ENCODE data around the gene DNPEP. TPM values are rescaled to one million over a fixed set of nuclear protein-coding genes. Genes with fewer than 3 reads are reported as not detected.

DNPEP gene
- 10 to 100 TPM; 58.1 to 59.7 TPM for total RNA-seq

DNA sequence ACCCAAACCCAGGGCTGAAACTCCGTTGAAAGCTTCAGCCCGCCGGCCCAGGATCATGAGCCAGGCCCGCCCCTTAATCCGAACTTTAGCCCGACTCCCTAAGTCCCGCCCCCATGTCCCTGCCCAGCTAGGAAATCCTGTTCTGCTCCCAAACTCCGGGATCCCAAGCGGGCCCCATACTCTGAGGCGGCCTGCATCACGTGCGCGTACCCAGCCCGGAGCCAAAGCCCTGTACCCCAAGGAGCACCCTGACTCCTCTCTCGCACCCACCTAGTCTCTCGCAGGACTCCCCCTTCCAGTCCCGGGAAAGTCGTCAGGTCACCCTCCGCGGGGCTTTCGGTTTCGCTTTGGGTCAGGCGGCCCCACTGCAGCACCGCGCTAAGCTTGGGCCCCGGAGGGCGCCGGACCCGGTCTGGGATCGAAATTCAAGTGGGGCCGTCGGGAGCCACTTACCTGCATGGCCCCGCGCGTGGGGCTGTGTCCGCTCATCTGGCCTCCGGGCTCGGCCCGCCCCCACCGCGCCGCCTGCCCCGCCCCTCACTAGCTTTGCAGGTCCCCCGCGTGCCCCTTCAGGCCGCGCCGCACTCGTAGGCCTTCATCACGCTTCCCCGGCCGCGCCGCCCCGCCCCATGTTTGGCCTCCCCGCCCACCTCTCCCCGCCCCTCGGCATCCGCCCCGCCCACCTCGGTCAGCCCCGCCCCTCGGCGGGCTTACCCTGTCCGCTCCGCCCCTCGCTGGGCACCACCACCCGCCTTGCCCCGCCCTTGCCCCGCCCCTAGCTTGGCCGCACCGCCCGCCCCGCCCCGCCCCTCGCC lies at the start of gene DNPEP:
TSS of gene DNPEP (minus strand) at position 607 of the 815 bp plus-strand sequence. CDS start at position 489, 118 bp downstream.
- CTCF ChIA-PET: interaction anchor here (0.6 to 2.7 kb wide), 7 partner anchors 93 to 228 kb away, joined by 3 to 16 read pairs (median 5); partner anchors contain the start of genes GMPPA and NHEJ1
- H3K27me3 Mint-ChIP-seq (ENCODE audit: low read depth): peaks cover under 1% of the 10 kb centered on the region
- POLR2A ChIA-PET: interaction anchor here (1.4 to 1.5 kb wide), 3 partner anchors 133 to 210 kb away, joined by 4 to 6 read pairs (median 4); partner anchors contain the start of genes CNPPD1 and TUBA4A

DNA sequence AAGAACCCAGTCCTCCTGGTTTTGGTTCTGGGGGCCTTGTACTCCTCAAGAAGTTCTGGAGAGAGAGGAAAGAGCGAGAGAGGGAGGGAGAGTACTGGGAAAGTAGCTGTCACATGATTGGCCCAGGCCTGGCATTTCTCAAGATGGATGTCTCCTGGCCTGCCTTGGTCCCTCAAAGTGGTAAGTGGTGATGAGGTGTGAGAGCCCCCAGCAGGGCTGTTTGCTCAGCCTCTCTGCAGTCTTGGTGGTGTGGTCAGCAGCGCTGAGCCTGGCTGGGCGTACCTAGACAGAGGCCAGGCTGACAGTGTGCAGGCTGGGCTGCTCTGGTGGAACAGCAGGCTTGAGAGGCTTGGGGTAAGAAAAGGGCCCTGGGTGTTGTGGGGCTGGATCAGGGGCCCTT lies 49.4 kb upstream of the DNPEP start:
- ATAC-seq (no peak), DNase-seq (no peak)
- Mint-ChIP-seq H3K36me3 (ENCODE audit: low read depth) (no peaks in the 10 kb centered on the region), H3K4me3 (no peak overlapping the region), H3K27me3 (ENCODE audit: low read depth) (peaks cover 34% of the 10 kb centered on the region), H3K9me3 (ENCODE audit: insufficient read depth) (no peaks in the 10 kb centered on the region), H3K4me1 (ENCODE audit: low read depth) (peaks cover 11% of the 10 kb centered on the region), H3K27ac (no peak overlapping the region)
- ChIA-PET POLR2A (no interaction called here), CTCF (interaction anchor here (1.0 to 2.6 kb wide), 4 partner anchors 8 to 93 kb away, joined by 3 to 8 read pairs (median 5); no protein-coding TSS in a partner anchor)

More for the DNA sequence above, at the start of gene DNPEP:
- Mint-ChIP-seq H3K4me1 (ENCODE audit: low read depth) (peaks cover 18% of the 10 kb centered on the region), H3K36me3 (ENCODE audit: low read depth) (peaks cover 24% of the 10 kb centered on the region), H3K4me3 (peak within 1 kb of the TSS; percentile 96), H3K27ac (peak within 1 kb of the TSS; percentile 96), H3K9me3 (ENCODE audit: insufficient read depth) (no peaks in the 10 kb centered on the region)
- ATAC-seq: peak; percentile 71
- DNase-seq: peak; percentile 83

DNA sequence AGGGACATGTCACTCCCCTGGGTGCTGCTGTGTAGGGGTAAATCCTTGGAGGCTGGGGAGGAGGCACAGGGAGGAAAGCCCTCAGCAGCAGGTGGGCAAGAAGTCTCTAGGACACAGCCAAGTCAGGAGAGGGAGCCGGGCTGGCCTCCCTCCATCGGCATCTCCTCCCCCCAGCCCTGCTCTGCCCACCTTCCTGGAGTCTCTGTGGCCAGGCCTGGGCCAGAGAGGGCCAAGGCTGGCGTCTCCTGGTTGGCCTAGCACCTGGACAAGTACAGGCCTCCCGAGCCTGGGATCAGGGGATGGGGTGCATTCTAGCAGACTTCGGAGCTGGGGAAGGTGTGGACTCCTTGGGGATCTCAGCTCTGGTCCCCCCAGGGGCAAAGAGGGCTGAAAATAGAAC lies 48.8 kb upstream of the DNPEP start:
- DNase-seq: no peak
- POLR2A ChIA-PET: no interaction called here
- H3K36me3 Mint-ChIP-seq (ENCODE audit: low read depth): no peaks in the 10 kb centered on the region
- no peak for ATAC-seq
- H3K4me1 Mint-ChIP-seq (ENCODE audit: low read depth): peaks cover 10% of the 10 kb centered on the region
- H3K27me3 Mint-ChIP-seq (ENCODE audit: low read depth): peaks cover 33% of the 10 kb centered on the region
- CTCF ChIA-PET: interaction anchor here (1.0 to 2.6 kb wide), 4 partner anchors 34 to 104 kb away, joined by 3 to 8 read pairs (median 6); no protein-coding TSS in a partner anchor
- H3K4me3 Mint-ChIP-seq: no peak overlapping the region
- H3K27ac Mint-ChIP-seq: no peak overlapping the region
- H3K9me3 Mint-ChIP-seq (ENCODE audit: insufficient read depth): no peaks in the 10 kb centered on the region

DNA sequence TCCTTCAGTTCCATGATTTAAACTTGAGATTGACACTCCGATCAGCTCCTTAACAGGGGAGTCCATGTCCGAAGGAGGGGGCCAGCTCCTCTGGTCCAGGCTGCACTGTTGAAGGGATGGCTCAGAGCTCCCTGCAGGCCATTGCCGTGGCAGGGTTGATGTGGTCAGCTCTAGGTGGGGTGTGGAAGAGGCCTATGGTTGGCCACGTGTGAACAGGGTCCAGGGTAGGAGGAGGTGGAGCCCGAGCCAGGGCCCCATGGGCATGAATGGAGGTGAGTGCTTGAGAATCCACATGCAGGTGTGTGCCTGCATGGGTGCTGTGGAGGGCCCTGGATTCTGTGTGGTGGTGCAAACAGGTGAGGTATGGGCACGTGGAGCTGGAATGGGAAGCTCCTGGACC lies 48.0 kb upstream of the DNPEP start:
- CTCF ChIA-PET: interaction anchor here (1.6 kb wide), 1 partner anchor 105 kb away, joined by 4 read pairs; no protein-coding TSS in a partner anchor
- ATAC-seq (no peak), DNase-seq (no peak)
- H3K4me1 Mint-ChIP-seq (ENCODE audit: low read depth): peaks cover 2% of the 10 kb centered on the region
- H3K27ac Mint-ChIP-seq: no peak overlapping the region
- no peak overlapping the region for H3K4me3 Mint-ChIP-seq
- peaks cover 27% of the 10 kb centered on the region for H3K27me3 Mint-ChIP-seq (ENCODE audit: low read depth)
- H3K36me3 Mint-ChIP-seq (ENCODE audit: low read depth): no peaks in the 10 kb centered on the region
- no peaks in the 10 kb centered on the region for H3K9me3 Mint-ChIP-seq (ENCODE audit: insufficient read depth)
- POLR2A ChIA-PET: no interaction called here

DNA sequence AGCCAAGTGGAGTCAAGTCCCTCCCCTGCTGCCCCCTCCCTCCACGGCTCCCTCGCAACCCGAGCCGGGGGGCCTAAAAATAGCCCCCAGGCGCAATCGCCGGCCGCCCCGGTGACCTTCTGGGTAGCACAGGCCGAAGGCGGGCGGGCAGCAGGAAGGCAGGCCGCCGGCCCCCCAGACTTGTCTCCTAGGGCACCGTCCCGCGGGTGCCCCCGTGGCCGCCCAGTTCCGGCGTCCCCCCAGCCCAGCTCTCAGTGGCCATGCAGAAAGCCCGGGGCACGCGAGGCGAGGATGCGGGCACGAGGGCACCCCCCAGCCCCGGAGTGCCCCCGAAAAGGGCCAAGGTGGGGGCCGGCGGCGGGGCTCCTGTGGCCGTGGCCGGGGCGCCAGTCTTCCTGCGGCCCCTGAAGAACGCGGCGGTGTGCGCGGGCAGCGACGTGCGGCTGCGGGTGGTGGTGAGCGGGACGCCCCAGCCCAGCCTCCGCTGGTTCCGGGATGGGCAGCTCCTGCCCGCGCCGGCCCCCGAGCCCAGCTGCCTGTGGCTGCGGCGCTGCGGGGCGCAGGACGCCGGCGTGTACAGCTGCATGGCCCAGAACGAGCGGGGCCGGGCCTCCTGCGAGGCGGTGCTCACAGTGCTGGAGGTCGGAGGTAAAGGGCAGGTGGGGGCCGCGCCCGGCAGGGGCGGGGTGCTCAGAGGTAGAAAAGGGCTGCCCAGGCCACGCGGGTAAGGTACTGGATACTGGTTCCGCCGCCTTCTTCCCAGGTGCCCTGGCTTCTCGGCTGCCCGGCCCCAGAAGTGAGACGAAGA lies 47.2 kb upstream of the DNPEP start, which contains the start of gene SPEG:
TSS of gene SPEG (plus strand) at position 126 of the 808 bp plus-strand sequence. CDS start at position 261, 135 bp downstream.
- POLR2A ChIA-PET: no interaction called here

DNA sequence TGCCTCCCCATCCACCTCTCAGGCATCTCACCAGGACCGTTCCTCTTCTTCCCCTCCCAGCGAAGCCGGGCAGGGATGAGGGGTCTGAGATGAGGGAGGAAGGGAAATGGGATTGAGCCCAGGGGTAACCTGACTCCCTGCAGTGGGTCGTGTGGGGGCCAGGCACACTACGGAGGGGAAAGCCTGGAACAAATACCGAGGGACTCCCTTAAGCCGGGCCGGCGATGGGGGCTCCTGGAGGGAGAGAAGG lies 46.7 kb upstream of the DNPEP start:
- no peaks in the 10 kb centered on the region for H3K36me3 Mint-ChIP-seq (ENCODE audit: low read depth)
- ATAC-seq (no peak), DNase-seq (no peak)
- no peak overlapping the region for H3K27ac Mint-ChIP-seq
- peaks cover 22% of the 10 kb centered on the region for H3K27me3 Mint-ChIP-seq (ENCODE audit: low read depth)
- H3K4me1 Mint-ChIP-seq (ENCODE audit: low read depth): peaks cover 2% of the 10 kb centered on the region
- H3K4me3 Mint-ChIP-seq: no peak overlapping the region
- CTCF ChIA-PET: interaction anchor here (0.7 to 2.9 kb wide), 3 partner anchors 12 to 96 kb away, joined by 4 to 25 read pairs (median 6); no protein-coding TSS in a partner anchor
- H3K9me3 Mint-ChIP-seq (ENCODE audit: insufficient read depth): no peaks in the 10 kb centered on the region
- POLR2A ChIA-PET: no interaction called here

More for the DNA sequence above, 47.2 kb upstream of the DNPEP start, which contains the start of gene SPEG:
- H3K9me3 Mint-ChIP-seq (ENCODE audit: insufficient read depth): no peaks in the 10 kb centered on the region
- no peak within 1 kb of the TSS for H3K4me3 Mint-ChIP-seq
- CTCF ChIA-PET: interaction anchor here (1.4 to 2.9 kb wide), 3 partner anchors 32 to 106 kb away, joined by 4 to 25 read pairs (median 6); no protein-coding TSS in a partner anchor
- peaks cover 25% of the 10 kb centered on the region for H3K27me3 Mint-ChIP-seq (ENCODE audit: low read depth)
- peaks cover 2% of the 10 kb centered on the region for H3K4me1 Mint-ChIP-seq (ENCODE audit: low read depth)
- peak; percentile 21 for ATAC-seq
- no peak for DNase-seq
- no peak within 1 kb of the TSS for H3K27ac Mint-ChIP-seq
- H3K36me3 Mint-ChIP-seq (ENCODE audit: low read depth): no peaks in the 10 kb centered on the region

DNA sequence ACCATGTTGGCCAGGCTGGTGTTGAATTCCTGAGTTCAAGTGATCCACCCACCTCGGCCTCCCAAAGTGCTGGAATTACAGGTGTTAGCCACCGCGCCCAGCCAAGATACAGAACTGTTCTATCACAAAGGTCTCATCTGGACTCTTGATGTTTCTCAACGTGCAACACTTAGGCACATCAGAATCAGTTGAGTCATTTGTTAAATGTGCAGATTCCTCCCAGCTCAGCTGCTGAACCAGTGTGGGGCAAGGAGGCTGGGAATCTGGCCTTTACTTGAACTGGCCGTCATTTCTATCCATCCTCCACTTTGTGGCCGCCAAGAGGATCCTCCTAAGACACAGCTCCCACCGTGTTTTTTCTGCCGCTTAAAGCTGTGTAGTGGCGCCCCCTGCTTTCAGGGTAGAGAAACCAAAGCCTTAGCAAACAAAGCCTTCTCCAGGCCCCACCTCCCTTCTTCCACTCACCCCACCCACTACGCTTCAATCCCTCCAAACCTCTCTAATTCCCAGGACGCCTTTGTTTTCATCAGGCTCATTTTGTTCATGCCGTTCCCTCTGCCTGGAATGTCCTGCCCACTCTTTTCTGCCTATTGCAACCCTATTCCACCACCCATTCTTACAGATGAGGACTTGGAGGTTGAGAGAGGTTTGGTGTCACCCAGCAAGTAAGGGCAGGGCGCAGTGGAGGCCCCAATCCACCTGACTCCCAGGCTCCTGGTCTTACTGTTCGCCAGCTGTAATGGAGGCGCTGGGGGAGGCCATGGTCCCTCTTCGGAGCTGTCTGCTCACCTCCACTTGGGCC lies 46.2 kb upstream of the DNPEP start:
- ATAC-seq (no peak), DNase-seq (peak; percentile 59)
- Mint-ChIP-seq H3K36me3 (ENCODE audit: low read depth) (no peaks in the 10 kb centered on the region), H3K27me3 (ENCODE audit: low read depth) (peaks cover 22% of the 10 kb centered on the region), H3K9me3 (ENCODE audit: insufficient read depth) (no peaks in the 10 kb centered on the region), H3K4me1 (ENCODE audit: low read depth) (peaks cover 2% of the 10 kb centered on the region), H3K4me3 (no peak overlapping the region), H3K27ac (no peak overlapping the region)
- ChIA-PET POLR2A (no interaction called here), CTCF (interaction anchor here (0.6 to 2.9 kb wide), 6 partner anchors 13 to 345 kb away, joined by 3 to 25 read pairs (median 4); no protein-coding TSS in a partner anchor)

DNA sequence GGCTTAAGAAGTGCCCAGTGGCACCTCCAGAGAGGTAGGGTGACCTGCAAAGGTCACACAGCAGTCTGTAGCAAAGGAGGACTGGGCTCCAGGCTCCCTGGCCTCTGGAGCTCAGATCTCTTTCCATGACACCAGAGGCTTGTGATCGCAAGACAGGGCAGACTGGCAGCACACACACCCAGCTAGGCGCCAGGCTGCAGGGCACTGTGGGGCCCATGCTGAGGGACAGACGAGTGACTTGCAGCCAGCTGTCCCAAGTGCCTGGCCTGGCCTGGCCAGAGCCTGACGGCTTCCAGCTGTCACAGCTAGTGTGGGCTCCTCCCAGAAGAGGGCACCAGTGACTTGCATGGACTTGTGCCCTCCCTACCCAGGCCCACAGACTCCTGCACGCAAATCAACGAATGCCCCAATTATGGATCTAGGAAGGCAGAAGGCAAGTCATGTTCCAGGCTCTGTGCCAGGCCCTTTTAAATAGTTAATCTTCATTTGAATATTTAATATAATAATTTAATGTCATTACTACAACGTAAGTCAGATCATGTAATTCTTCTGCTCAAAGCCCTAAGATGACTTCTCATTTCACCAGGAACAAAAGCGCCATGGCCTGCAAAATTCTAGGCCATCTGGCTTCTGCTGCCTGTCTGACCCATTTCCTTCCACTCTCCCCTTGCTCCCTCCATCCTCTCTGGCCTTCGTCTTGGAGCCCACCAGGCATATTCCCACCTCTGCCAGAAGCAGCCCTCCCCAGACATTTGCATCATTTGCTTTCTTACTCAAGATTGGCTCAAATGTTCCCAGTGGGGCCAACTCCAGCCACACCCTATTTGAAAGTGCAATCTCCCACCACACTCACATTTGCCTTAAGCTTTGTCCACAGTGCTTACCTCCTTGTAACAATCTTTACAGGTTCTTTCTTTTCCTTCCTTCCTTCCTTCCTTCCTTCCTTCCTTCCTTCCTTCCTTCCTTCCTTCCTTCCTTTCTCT lies 43.2 kb upstream of the DNPEP start:
- CTCF ChIA-PET: interaction anchor here (1.1 to 3.1 kb wide), 6 partner anchors 10 to 98 kb away, joined by 3 to 22 read pairs (median 8); no protein-coding TSS in a partner anchor
- Mint-ChIP-seq H3K27ac (no peak overlapping the region), H3K4me1 (ENCODE audit: low read depth) (peaks cover 2% of the 10 kb centered on the region), H3K9me3 (ENCODE audit: insufficient read depth) (no peaks in the 10 kb centered on the region), H3K4me3 (no peak overlapping the region), H3K36me3 (ENCODE audit: low read depth) (no peaks in the 10 kb centered on the region), H3K27me3 (ENCODE audit: low read depth) (peaks cover 20% of the 10 kb centered on the region)
- DNase-seq (no peak), ATAC-seq (peak; percentile 56)
- POLR2A ChIA-PET: no interaction called here

DNA sequence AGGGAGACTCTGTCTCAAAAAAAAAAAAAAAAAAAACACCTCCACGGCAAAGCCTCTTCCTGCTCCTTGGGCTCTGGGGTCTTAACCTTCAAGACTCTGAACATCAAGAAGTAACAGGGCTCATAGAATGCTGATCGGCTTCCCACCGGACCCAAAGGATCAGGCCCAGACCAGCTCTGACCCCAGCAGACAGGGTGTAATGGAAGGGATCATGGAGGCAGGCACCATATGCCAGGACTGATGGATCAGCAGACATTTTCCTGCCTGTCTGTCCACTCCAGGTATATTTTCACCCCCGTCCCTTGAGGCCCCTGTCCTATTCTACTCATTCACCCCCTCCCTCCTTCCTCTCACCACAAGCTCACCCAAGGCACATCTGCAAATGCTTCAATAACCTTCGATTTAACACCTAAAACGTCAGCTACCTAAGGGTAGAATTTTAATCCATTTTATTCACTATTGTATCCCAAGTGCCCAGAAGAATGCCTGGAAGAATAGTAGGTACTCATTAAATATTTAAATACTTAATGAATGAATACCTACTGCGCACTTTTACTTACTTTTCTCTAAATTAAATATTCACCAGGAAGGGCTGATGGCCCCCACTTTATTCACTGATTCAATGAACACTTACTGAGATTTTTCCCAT lies 42.4 kb upstream of the DNPEP start:
- H3K9me3 Mint-ChIP-seq (ENCODE audit: insufficient read depth): no peaks in the 10 kb centered on the region
- no peaks in the 10 kb centered on the region for H3K4me1 Mint-ChIP-seq (ENCODE audit: low read depth)
- H3K27ac Mint-ChIP-seq: no peak overlapping the region
- ChIA-PET POLR2A (no interaction called here), CTCF (interaction anchor here (0.8 to 3.1 kb wide), 7 partner anchors 8 to 99 kb away, joined by 3 to 22 read pairs (median 8); no protein-coding TSS in a partner anchor)
- H3K4me3 Mint-ChIP-seq: no peak overlapping the region
- DNase-seq (no peak), ATAC-seq (no peak)
- H3K36me3 Mint-ChIP-seq (ENCODE audit: low read depth): no peaks in the 10 kb centered on the region
- H3K27me3 Mint-ChIP-seq (ENCODE audit: low read depth): peaks cover 12% of the 10 kb centered on the region

DNA sequence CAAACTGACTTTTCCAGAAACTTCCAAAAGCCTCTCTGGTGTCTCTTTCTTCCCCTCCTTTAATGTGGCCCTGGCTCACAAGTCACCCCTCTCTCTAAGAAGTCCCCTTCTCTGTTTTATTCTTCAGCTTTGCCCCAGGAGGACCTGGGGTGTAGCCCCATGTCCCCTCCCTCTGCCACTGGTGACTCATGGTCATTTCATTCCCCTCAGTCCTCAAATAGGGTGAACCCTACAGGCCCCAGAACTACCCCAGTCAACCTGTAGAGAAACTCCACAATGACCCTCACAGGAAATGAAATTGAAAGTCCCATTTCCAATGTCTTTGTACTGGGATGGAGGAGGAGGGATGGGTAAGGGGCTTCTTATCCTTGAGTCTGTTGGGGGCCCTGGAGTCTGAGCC lies 40.8 kb upstream of the DNPEP start:
- Mint-ChIP-seq H3K36me3 (ENCODE audit: low read depth) (no peaks in the 10 kb centered on the region), H3K27me3 (ENCODE audit: low read depth) (peaks cover 5% of the 10 kb centered on the region), H3K9me3 (ENCODE audit: insufficient read depth) (no peaks in the 10 kb centered on the region), H3K4me3 (no peak overlapping the region), H3K27ac (no peak overlapping the region), H3K4me1 (ENCODE audit: low read depth) (no peaks in the 10 kb centered on the region)
- no peak for ATAC-seq
- CTCF ChIA-PET: interaction anchor here (1.0 to 3.1 kb wide), 4 partner anchors 26 to 103 kb away, joined by 3 to 11 read pairs (median 4); no protein-coding TSS in a partner anchor
- DNase-seq: no peak
- POLR2A ChIA-PET: no interaction called here

Measured in activated CD8-positive, alpha-beta T cell treated with anti-CD3 and anti-CD28 coated beads, Interleukin-2, amount 10 ng/mL, durations not matched to agents 7 days and 5 days (primary cell).